Renal pelvis (tissue), 4 donors: Measurements from ENCODE around the gene NPAS1. TPM values are rescaled to one million over a fixed set of nuclear protein-coding genes. Genes with fewer than 3 reads are reported as not detected.

Experiments used
- DNase-seq: peaks from one replicate; pipeline ENCODE4 v3.0.0-alpha.2; 2013
- polyA plus RNA-seq, 3 donors: library from polyadenylated mRNA; unstranded; fragments of 120-200 nt; gene quantifications; one replicate each; pipeline ENCODE4 v1.2.1, GENCODE V29; 2013; ENCODE audit not compliant: insufficient read length in 3 of 3

NPAS1 gene
- polyA plus RNA-seq, 3 donors, result 2.3 to 3.3 (median 2.6) TPM

DNA sequence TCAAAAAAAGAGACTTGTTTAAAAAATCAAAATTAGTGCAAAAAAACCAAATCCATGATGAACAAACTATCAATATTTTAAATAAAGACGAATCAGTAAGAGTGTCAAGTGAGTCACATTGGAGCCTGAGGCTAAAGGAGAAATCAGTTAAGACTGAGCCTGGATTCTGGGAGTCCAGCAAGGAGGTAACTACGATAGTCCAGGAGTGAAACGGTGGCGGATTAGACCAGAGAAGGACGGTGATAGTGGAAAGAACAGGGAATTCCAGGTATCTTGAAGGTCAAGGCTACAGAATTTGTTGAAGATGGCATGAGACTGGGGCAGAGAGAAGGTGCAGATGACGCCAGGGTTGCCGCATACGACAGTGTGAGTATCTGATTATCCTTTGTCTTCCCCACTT, 7.0 kb upstream of the NPAS1 start:
- no peak for DNase-seq

DNA sequence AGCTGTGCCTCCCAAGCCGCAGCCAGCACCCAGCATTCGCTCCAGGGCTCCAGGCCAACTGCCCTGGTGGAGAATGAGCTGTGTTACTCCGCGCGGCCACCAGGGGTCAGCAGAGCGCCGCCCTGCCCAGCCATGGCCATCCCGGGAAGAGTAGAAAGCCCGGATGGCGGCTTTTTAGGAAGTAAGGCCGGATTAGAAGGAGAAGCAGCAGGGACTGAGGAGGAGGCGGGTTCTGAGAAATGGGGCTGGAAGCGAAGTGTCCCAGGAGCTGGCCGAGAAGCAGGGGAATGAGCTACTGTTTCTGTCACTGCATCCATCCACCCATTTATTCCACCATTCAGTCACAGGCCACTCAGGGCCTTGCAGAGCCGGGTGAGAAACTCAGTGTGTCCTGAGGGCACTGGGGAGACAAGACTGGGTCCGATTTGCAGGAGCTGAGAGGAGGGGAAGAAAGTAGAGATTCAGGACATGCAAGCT, 6.6 kb upstream of the NPAS1 start:
- DNase-seq, result no peak

DNA sequence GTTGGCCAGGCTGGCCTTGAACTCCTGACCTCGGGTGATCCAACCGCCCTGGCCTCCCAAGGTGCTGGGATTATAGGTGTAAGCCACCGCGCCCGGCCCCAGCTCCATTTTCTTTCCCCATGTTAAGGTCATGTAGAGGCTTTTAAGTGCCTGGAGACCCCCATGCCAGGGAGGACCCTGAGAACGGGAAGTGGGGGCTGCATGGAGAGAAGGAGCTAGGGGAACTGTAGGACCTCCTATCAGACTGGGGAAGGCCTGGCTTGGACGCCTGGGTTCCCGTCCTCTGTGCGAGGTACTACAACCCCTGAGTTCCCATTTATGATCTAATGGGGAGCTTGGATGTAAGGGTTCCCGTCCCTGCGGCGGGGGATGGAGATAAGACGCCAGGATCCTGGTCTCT, 714 bp upstream of the NPAS1 start:
- DNase-seq, result no peak

DNA sequence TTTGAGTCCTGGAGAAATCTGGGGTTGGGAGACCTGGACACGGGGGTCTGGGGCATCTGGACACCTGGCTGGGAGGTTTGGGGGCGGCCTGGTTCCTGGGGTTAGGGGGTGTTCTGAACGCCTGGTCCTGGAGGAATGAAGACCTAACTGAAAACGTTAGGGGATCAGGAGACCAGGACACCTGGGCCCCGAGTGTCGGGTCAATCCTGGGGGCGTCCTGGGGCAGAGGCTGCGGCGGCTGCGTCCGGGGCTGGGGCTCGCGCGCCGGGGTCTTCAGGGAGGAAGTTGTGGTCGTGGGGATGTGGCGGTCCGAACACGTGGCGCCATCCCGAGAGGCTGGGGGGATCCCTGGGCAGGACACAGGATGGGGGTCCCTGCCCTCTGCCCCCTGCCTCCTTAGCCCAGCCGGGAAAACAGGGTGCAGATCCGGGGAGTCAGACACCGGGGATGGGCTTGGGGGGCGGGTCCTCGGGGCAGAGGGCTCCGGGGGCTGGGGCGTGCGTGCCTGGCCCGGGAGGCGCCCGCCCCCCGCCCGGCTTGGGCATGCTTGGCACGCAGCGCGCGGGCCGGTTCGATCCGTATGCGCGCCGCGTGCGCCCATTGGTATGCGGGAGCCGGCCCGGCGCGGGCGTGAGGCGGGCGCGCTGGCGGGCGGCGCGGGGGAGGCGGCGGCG, 632 bp downstream of the NPAS1 start:
- no peak for DNase-seq

DNA sequence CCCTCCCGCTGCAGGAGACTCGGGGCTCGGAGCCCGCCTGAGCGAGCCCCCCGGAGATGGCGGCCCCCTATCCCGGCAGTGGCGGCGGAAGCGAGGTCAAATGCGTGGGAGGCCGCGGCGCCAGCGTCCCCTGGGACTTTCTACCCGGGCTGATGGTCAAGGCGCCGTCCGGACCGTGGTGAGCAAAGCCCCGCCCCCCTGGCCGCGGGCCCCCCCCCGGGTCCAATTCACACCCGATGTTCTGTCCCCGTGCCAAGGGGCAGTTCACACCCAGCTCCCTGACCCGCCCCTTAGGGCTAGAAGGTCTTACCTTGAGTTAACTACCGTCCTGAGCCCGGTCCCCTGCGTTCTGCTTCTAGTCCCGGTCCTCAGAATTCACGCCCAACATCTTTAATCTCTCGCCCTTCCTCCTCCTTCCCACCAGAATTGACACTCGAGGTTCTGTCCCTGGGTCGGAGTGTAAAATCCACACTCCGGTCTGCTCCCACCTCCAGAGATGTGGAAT, 1.4 kb downstream of the NPAS1 start:
- DNase-seq, result no peak

DNA sequence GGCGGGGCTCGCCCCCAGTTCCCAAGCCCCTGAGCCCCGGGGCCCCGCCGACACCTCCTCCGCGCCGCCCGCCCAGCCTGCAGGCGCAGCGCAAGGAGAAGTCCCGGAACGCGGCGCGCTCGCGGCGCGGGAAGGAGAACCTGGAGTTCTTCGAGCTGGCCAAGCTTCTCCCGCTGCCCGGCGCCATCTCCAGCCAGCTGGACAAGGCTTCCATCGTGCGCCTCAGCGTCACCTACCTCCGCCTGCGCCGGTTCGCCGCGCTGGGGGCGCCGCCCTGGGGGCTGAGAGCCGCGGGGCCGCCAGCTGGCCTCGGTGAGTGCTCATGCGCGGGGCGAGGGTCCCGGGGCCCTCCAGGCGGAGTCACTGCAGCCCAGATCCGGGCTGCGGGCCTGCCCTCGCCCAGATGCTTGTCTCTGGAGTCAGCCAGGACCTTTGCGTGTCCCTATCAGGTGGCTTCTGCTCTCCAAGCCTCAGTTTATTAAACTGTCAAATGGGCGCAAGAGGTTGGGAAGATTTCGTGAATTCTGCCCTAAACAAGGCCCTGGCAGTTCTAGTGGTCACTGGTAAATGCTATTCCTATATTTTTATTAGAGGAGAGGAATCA, 2.0 kb downstream of the NPAS1 start:
- DNase-seq, result no peak

DNA sequence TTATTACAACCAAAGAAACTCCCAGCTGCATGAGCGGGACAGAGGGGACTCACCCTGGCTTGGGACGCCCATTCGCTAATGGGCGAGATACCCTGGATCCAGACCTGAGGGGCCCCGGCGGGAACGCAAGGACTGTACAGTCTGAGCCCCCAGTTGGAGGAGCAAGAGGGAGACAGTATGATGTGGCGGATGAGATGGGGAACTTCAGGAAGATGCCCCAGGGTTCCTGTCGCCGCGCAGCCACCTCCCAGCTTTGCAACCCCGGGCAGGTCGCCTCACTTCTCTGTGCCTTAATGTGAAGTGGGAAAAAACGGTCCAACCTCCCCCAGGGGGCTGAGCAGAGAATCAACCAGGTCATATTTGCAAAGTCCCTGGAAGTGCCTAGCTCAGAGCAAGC, 2.5 kb downstream of the NPAS1 start:
- DNase-seq, result no peak

DNA sequence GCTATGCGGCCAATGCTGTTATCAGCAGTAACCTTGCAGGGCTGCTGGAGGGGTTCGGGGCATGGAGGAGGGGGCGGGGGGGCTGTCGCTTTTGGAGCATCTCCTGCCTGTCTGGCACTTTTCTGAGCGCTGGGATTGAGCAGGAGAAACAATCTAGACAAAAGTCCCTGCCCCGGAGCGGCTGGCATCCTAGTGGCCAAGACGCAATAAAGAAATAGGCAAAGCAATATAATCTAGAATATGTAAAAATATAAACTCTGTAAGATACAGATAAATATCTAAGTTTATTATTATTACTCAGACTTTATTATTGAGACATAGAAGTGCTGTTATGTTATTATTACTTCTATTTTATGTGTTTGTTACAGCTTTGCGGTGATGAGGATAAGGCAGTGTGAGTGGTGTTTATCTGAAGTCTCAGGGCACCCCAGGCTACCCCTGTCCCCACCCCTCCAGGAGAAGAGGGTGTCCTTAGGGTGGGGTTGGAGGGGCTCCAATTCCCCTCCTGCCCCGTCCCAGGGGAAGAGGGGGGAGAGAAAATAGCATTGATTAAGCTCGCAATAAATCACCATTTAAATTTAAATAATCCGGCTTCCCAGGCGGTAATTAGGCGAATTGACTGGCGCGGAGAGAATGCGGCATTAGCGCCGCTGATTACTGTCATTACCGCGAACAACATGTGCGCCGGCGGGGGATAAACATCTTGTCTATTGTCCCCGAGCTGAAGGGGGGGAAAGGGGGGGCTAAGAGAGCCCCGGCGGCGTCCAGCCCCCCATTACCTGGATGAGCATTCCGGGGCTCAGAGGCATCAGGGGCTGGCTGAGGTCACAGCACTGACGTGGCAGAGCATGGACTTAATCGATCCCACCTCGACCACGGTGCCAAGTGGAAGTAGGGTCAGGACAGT, 3.2 kb downstream of the NPAS1 start:
- no peak for DNase-seq

DNA sequence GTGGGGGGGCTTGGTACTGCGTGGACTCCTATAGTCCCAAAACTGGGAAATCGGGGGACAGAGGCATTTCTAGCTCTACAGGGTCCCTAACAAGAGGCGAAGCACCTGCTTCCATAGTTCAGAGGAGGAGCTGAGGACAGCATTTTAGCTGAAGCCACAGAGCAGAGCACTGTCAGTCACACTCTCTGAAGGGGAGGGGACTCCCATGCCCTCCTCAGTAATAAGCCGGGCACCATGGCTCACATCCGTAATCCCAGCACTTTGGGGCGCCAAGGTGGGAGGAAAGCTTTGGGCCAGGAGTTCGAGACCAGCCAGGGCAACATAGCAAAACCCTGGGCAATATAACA, 3.8 kb downstream of the NPAS1 start:
- no peak for DNase-seq

DNA sequence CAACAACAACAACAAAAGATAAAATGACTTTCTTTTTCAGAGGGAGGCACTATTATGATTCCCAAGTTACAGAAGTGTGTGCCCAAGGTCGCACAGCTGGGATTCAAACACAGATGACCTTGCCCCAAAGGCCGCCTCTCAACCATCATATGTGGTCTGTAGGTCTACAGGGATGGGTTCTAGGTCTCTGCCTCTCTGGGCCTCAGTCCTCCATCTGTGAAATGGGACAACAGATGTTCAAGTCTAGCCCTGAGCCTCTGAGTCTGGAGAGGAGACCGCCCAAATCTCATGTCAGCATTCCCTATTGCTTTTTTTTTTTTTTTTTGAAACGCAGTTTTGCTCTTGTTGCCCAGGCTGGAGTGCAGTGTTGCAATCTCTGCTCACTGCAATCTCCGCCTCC, 4.9 kb downstream of the NPAS1 start:
- DNase-seq, result no peak

DNA sequence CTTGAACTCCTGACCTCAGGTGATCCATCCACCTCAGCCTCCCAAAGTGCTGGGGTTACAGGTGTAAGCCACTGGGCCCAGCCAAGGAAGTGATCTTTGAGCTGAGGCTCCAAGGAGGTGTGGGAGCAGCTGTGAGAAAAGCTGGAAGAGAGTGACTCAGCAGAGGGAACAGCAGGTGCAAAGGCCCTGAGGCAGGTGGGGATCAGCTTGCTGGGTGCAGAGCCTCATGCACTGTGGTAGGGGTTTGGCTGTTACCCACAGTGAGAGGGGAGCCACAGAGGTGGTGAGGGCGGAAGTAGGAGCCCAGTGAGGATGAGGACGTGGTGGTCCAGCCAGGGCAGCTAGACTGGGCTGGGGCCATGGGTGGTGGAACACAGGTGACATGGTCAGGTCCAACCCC, 6.5 kb downstream of the NPAS1 start:
- DNase-seq, result no peak

DNA sequence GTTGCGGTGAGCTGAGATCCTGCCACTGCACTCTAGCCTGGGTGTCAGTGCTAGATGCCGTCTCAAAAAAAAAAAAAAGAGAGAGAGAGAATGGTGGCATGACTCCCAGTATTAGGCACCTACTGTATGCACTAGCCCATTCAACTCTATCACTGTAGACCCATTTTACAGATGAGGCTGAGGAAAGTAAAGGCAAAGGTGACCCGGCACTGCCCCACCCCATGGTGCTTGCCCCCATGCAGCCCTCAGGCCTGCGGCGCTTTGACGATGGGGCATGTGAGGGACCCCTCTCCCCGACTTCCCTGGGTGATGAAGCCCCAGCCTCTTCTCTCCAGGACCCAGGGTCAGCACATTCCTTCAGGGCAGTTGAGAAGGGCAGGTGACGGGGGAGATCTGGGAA, 7.3 kb downstream of the NPAS1 start:
- no peak for DNase-seq

DNA sequence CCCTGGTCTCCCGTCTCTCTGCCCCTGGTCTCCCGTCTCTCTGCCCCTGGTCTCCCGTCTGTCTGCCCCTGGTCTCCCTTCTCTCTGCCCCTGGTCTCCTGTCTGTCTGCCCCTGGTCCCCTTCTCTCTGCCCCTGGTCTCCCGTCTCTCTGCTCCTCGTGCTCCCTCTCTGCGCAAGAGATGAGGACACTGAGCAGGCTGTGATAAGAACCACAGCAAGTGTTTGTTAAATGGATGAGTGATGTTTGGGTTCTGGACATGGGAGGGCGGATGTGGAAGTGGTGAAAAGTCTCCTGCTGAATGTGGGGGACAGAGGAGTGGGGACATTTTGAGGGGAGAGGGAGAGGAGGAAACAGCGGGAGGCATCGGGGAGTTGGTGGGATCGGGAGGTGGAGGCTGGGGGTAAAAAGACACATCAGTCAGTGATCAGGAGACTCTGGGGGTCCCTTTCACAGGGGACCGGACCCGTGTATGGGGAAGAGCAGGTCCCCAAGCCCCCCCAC, 8.0 kb downstream of the NPAS1 start:
- no peak for DNase-seq

DNA sequence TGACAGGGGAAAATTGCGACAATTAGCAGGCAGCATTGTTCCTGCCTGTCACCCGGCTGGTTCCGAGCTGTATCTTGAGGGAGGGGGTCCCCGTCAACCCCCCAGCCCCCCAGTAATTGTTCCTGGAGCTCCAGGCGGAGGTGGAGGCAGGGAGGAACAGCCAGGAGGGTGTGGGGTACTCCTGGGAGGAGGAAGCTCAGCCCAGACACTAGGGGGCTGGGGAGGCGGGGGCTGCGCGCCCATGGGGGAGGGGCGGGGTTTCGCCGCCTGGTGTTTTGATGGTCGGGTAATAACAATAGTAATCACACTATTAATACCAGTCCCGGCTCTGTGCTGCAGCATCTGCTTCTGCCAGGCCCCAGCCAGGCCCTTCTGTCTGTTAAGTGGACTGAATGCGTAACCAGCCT, 8.6 kb downstream of the NPAS1 start:
- DNase-seq, result no peak

DNA sequence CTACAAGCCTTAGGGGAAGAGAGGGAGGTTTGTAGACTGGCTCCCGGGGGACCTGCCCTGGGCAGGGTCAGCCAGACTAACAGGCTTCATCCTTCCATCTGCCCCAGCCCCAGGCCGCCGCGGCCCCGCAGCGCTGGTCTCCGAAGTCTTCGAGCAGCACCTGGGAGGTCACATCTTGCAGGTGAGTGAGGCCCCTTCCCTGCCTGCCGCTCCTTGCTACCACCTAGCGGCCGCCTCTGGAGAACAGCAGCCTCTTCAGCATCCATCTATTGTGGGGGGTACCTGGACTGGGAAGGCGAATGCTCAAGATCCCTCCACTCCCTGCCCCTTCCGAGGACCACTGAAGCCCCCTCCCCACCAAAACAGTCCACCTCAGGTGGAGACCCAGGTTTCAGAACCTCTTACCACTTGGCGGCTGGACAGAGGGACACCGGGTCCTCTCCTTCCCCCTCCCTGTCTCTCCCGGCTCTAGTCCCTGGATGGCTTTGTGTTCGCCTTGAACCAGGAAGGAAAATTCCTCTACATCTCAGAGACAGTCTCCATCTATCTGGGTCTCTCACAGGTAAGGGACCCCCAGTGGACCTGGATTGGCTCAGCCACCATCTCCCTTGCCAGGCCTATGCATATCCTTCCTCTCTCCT, 12.7 kb downstream of the NPAS1 start:
- DNase-seq, result no peak

DNA sequence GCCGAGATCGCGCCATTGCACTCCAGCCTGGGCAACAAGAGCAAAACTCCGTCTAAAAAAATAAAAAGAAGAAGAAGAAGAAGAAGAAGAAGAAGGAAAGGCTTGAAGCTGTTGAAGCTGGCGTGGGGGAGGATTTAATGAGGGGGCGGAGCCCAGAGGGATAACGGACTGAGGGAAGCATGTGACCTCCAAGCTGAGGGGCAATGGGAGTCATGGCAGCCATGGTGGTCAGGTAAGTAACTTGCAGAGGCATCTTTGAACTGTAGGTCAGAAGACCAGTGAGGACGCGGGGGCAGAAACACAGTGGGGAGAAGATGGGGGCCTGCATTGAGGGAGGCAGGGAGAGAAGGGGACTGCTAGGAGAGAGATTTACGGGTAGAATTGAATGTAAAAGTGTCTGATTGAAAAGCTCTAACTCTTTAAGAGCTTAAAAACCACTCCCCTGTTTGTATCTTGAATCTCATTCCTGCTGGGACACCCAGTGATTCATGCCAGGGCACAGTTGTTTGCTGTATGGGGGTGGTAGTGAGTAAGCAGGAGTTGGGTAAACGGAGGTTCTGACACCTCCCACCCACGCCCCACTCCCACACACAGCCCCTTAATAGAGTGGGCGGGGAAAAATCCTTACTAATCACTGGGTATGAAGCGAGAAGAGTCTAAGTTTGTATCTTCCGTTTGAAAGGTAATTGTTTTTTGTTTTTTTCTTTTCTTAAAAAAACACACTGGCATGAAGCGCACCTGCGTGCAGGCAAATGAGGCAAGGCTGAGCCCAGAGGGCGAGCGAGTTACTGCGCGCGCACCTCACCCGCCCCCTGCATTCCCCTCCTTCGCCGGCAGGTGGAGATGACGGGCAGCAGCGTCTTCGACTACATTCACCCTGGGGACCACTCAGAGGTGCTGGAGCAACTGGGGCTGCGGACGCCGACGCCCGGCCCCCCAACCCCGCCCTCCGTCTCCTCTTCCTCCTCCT, 15.8 kb downstream of the NPAS1 start:
- DNase-seq, result peak; percentile 85

DNA sequence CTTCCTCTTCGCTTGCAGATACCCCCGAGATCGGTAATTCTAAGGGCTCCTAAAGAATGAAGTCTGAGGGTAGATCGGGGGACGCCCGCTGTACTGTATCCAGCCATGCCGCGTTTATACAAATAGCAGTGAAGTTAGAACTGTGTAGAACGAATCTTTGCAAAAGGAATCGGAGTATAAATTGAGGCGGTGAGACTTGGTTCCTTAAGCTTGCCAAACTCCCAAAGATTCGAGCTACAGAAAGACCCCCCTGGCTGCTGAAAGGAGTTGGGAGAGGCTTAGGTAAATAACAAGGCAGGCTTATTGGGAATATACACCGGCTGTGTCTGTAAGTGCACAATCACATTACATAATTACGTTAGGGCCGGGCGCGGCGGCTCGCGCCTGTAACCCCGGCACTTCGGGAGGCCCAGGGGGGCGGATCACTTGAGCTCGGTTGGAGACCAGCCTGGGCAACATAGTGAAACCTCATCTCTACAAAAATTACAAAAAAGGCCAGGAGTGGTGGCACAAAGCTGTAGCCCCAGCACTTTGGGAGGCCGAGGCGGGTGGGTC, 16.5 kb downstream of the NPAS1 start:
- DNase-seq, result no peak

DNA sequence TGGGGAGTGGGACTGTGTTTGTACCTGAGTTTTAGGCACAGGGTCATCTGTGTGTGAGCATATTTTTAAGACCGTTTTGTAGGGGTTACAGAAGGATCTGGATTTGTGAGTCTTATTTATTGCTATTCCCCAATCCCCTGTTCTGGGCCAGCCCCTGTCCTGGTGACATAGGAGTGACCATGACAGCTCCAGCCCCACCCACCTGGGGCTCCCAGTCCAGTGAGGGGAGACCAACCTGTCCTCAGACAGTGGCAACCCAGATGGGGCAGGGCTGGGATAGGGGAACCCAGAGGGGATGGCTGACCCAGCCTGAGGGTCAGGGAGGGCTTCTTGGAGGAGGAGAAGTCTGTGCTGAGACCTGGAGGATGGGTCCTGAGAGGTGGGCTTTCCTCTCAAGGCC, 18.1 kb downstream of the NPAS1 start:
- no peak for DNase-seq

DNA sequence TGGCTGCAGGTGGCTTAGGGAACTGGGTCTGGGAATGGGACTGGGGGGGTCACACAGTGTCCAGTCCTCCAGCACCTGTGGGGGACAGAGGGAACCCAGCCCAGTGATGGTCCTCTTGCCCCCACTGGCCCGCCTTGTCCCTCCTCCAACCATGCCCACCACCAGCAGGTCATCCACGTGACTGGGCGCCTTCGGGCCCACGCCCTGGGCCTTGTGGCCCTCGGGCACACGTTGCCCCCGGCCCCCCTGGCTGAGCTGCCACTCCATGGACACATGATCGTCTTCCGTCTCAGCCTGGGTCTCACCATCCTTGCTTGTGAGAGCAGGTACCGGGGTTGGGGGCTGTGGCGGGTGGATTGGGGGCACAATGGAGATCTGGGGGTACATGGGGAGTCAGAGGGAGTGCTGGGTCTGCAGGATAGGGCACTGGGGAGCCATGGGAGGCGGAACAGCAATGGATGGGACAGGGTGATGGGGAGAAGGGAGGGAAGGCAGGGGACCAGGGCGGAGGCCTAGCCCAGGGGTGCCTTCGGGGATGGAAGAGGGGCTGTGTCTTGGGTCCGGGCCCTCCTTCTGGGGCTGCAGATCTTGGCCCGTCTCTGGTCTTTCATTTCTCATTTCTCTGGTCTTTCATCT, 19.7 kb downstream of the NPAS1 start:
- no peak for DNase-seq

DNA sequence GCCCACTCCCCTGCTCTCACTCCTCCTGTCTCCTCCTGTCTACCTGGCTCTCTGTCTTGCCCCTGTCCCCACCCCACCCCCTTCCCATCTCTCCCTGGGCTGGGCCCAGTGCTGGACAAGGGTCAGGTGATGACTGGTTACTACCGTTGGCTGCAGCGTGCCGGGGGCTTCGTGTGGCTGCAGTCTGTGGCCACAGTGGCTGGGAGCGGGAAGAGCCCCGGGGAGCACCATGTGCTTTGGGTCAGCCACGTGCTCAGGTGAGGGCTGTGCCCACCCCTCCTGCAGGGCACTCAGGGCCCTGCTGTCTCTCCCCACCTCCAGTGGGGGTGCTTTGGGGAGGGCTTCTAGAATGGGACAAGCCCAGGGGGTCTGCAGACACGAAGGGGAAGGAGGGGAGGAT, 21.2 kb downstream of the NPAS1 start:
- DNase-seq, result no peak
